ENCODE measurements around the gene ASPHD1. TPM values are rescaled to one million over a fixed set of nuclear protein-coding genes. Genes with fewer than 3 reads are reported as not detected.

The ASPHD1 gene, protein sequence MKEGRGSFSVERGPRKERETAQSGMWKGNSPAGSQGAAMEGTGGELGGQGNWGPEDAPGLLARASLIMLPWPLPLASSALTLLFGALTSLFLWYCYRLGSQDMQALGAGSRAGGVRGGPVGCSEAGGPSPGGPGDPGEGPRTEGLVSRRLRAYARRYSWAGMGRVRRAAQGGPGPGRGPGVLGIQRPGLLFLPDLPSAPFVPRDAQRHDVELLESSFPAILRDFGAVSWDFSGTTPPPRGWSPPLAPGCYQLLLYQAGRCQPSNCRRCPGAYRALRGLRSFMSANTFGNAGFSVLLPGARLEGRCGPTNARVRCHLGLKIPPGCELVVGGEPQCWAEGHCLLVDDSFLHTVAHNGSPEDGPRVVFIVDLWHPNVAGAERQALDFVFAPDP
- 5.3 TPM for polyA plus RNA-seq (2013, experiment 1 of 2)
- 5.9 TPM for polyA plus RNA-seq (2013, experiment 2 of 2)

DNA sequence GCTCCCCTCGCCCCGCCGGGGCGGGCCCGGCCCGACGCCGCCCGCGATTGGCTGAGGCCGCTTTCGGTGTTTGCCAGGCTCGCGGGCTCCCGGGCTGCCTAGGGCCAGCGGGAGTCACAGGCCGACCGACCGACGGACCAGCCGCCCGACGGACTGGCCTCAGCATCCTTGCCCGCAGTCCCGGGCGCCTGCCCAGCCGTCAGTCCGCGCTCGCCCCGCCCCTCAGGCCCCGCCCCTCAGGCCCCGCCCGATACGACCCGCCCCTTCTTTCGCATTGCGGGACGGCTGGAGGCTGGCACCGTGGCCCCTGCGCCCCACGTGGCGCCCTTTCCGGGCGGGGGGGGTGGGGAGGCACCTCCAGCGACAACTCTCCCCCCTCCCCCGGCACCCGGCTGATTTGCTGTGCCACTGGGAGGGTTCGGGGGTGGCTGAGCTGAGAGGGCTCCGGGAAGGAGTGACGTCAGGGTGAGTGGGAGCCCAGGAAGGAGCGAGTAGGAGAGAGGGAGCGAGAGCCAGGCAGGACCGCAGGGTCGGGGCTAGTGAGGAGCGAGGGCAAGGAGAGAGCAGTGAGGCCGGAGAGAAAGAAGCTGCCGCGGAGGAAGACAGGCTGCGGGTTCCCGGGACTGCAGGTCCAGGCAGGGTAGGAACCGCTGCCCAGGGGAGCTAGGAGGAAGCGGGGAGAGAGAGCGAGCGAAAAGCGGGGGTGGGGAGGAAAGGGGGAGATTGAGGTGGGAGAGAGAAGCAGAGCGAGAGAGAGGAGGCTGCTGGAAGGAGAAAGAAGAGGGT is at the start of gene ASPHD1:
Gene ASPHD1, plus strand, starts transcription at position 387 of the 786 bp plus-strand sequence. CDS start 484 bp downstream, outside the sequence.
- 1% methylated on average over 44 of the region's 67 CpGs for WGBS

DNA sequence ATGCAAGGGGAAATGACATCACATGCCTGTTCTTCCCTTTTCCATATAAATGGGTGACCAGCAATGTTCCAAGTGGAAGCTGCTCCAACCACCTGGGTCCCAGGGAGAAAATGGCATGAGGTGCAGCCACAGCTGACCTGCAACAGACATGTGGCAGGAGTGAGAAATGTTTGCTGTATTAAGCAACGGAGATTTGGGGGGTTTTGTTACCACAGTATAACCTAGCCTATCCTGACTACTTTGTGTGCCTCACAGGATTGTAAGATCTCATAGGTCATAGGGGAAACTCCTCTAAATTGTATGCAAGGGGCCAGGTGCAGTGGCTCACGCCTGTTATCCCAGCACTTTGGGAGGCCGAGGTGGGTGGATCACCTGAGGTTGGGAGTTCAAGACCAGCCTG is 49.3 kb upstream of the ASPHD1 start:
- H3K23ac ChIP-seq (ENCODE audit: low read length in 2 of 2), result no peak overlapping the region
- no peak overlapping the region for H3K14ac ChIP-seq (ENCODE audit: low read length in 2 of 2)
- H2AK5ac ChIP-seq (ENCODE audit: low read length, severe bottlenecking), result no peak overlapping the region
- H3K9ac ChIP-seq (ENCODE audit: low read length), result no peak overlapping the region
- H4K91ac ChIP-seq (ENCODE audit: low read length), result no peak overlapping the region
- no peak overlapping the region for H2BK12ac ChIP-seq (ENCODE audit: low read length in 2 of 2)
- no peak overlapping the region for H2BK120ac ChIP-seq (ENCODE audit: low read depth, low read length)
- no peaks in the 10 kb centered on the region for H3K27me3 ChIP-seq (ENCODE audit: control insufficient read depth in 1 of 2, insufficient read depth in 1 of 2, low read length in 2 of 2)
- peaks cover 49% of the 10 kb centered on the region in 2 experiments for H3K36me3 ChIP-seq (ENCODE audit: control insufficient read depth in 1 of 2, insufficient read depth in 2 of 2, low read depth in 1 of 2, low read length in 2 of 2)
- H2AFZ ChIP-seq (ENCODE audit: low read depth, low read length), result no peak overlapping the region
- H3K79me1 ChIP-seq (replicated peaks; ENCODE audit: low read length, poor library complexity, severe bottlenecking), result peaks cover under 1% of the 10 kb centered on the region
- no peak overlapping the region for H3K4me2 ChIP-seq (ENCODE audit: low read length, poor library complexity, severe bottlenecking)
- H3K9me3 ChIP-seq (ENCODE audit: control insufficient read depth, low read length), result no peaks in the 10 kb centered on the region
- H4K8ac ChIP-seq (ENCODE audit: low read length), result no peak overlapping the region
- H2BK15ac ChIP-seq (ENCODE audit: low read depth, poor library complexity, severe bottlenecking), result no peak overlapping the region
- 100% methylated on average over 2 of the region's 3 CpGs for WGBS
- H2BK5ac ChIP-seq (ENCODE audit: low read depth, low read length, poor library complexity, severe bottlenecking), result no peak overlapping the region
- no peak overlapping the region for H3K18ac ChIP-seq (ENCODE audit: low read depth in 1 of 2, low read length in 2 of 2)
- no peak overlapping the region for H3K4ac ChIP-seq (ENCODE audit: low read depth in 1 of 2, low read length in 2 of 2)
- no peak for DNase-seq
- no peaks in the 10 kb centered on the region for H3K4me1 ChIP-seq (ENCODE audit: control insufficient read depth, insufficient read depth, low read depth, low read length)
- H3K27ac ChIP-seq (ENCODE audit: low read length, poor library complexity, severe bottlenecking), result no peak overlapping the region
- no peak overlapping the region for H3K4me3 ChIP-seq (ENCODE audit: insufficient read depth in 1 of 2, low read depth in 1 of 2, low read length in 2 of 2)

More for the DNA sequence above, at the start of gene ASPHD1:
- Histone ChIP-seq H4K8ac (ENCODE audit: low read length) (peak within 1 kb of the TSS; percentile 75), H3K9me3 (ENCODE audit: control insufficient read depth, low read length) (no peaks in the 10 kb centered on the region), H3K27me3 (ENCODE audit: control insufficient read depth in 1 of 2, insufficient read depth in 1 of 2, low read length in 2 of 2) (peaks cover 0 to 32% of the 10 kb centered on the region in 2 experiments), H2AFZ (ENCODE audit: low read depth, low read length) (peak within 1 kb of the TSS; percentile 15), H3K4me3 (ENCODE audit: insufficient read depth in 1 of 2, low read depth in 1 of 2, low read length in 2 of 2) (peak within 1 kb of the TSS; percentile 65 to 83), H2BK120ac (ENCODE audit: low read depth, low read length) (no peak within 1 kb of the TSS), H2BK5ac (ENCODE audit: low read depth, low read length, poor library complexity, severe bottlenecking) (peak within 1 kb of the TSS; percentile 73), H3K79me1 (replicated peaks; ENCODE audit: low read length, poor library complexity, severe bottlenecking) (peaks cover 26% of the 10 kb centered on the region), H3K4me2 (ENCODE audit: low read length, poor library complexity, severe bottlenecking) (peak within 1 kb of the TSS; percentile 96), H2AK5ac (ENCODE audit: low read length, severe bottlenecking) (peak within 1 kb of the TSS; percentile 95), H3K27ac (ENCODE audit: low read length, poor library complexity, severe bottlenecking) (peak within 1 kb of the TSS; percentile 92), H3K14ac (ENCODE audit: low read length in 2 of 2) (peak within 1 kb of the TSS in 1 of 2 experiments; percentile 11), H3K23ac (ENCODE audit: low read length in 2 of 2) (no peak within 1 kb of the TSS), H3K36me3 (ENCODE audit: control insufficient read depth in 1 of 2, insufficient read depth in 2 of 2, low read depth in 1 of 2, low read length in 2 of 2) (peaks cover 0 to 27% of the 10 kb centered on the region in 2 experiments), H3K9ac (ENCODE audit: low read length) (peak within 1 kb of the TSS; percentile 75), H3K4ac (ENCODE audit: low read depth in 1 of 2, low read length in 2 of 2) (peak within 1 kb of the TSS in 1 of 2 experiments; percentile 26), H2BK12ac (ENCODE audit: low read length in 2 of 2) (no peak within 1 kb of the TSS), H4K91ac (ENCODE audit: low read length) (no peak within 1 kb of the TSS), H3K4me1 (ENCODE audit: control insufficient read depth, insufficient read depth, low read depth, low read length) (peaks cover 35% of the 10 kb centered on the region), H2BK15ac (ENCODE audit: low read depth, poor library complexity, severe bottlenecking) (peak within 1 kb of the TSS; percentile 73), H3K18ac (ENCODE audit: low read depth in 1 of 2, low read length in 2 of 2) (peak within 1 kb of the TSS in 1 of 2 experiments; percentile 29)
- DNase-seq, result peak; percentile 90

DNA sequence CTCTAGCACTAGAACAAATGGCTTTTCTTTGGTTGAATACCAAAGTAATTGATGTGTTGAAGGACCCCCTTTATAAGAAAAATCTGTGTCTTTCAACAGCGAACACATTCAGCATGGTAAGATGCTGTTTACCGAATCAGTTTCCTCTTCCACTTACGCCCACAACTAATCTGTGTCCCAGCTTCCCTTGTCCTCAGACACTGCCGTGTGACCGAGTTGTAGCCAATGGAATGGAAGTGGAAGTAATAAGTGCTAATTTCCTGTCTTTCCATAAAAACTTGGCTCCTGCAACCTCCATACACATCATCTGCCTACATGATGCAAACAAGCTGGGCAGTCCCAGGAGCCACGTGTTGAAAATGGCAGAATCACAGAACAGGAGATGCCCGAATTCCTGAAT is 47.6 kb upstream of the ASPHD1 start:
- H3K36me3 ChIP-seq (ENCODE audit: control insufficient read depth in 1 of 2, insufficient read depth in 2 of 2, low read depth in 1 of 2, low read length in 2 of 2), result peaks cover 32 to 33% of the 10 kb centered on the region in 2 experiments
- 60% methylated on average over 5 of the region's 7 CpGs for WGBS
- no peak overlapping the region for H2BK120ac ChIP-seq (ENCODE audit: low read depth, low read length)
- peaks cover 5% of the 10 kb centered on the region for H3K4me1 ChIP-seq (ENCODE audit: control insufficient read depth, insufficient read depth, low read depth, low read length)
- H3K79me1 ChIP-seq (replicated peaks; ENCODE audit: low read length, poor library complexity, severe bottlenecking), result no peaks in the 10 kb centered on the region
- H4K8ac ChIP-seq (ENCODE audit: low read length), result no peak overlapping the region
- H3K18ac ChIP-seq (ENCODE audit: low read depth in 1 of 2, low read length in 2 of 2), result peak overlapping the region in 1 of 2 experiments; percentile 11
- H3K27ac ChIP-seq (ENCODE audit: low read length, poor library complexity, severe bottlenecking), result no peak overlapping the region
- no peak overlapping the region for H2AK5ac ChIP-seq (ENCODE audit: low read length, severe bottlenecking)
- H2BK12ac ChIP-seq (ENCODE audit: low read length in 2 of 2), result no peak overlapping the region
- DNase-seq, result peak; percentile 87
- no peak overlapping the region for H2AFZ ChIP-seq (ENCODE audit: low read depth, low read length)
- H2BK5ac ChIP-seq (ENCODE audit: low read depth, low read length, poor library complexity, severe bottlenecking), result no peak overlapping the region
- H3K4ac ChIP-seq (ENCODE audit: low read depth in 1 of 2, low read length in 2 of 2), result no peak overlapping the region
- H3K4me2 ChIP-seq (ENCODE audit: low read length, poor library complexity, severe bottlenecking), result no peak overlapping the region
- H3K9ac ChIP-seq (ENCODE audit: low read length), result peak overlapping the region; percentile 10
- no peaks in the 10 kb centered on the region for H3K27me3 ChIP-seq (ENCODE audit: control insufficient read depth in 1 of 2, insufficient read depth in 1 of 2, low read length in 2 of 2)
- no peaks in the 10 kb centered on the region for H3K9me3 ChIP-seq (ENCODE audit: control insufficient read depth, low read length)
- no peak overlapping the region for H2BK15ac ChIP-seq (ENCODE audit: low read depth, poor library complexity, severe bottlenecking)
- H3K23ac ChIP-seq (ENCODE audit: low read length in 2 of 2), result no peak overlapping the region
- H4K91ac ChIP-seq (ENCODE audit: low read length), result no peak overlapping the region
- H3K4me3 ChIP-seq (ENCODE audit: insufficient read depth in 1 of 2, low read depth in 1 of 2, low read length in 2 of 2), result no peak overlapping the region
- H3K14ac ChIP-seq (ENCODE audit: low read length in 2 of 2), result no peak overlapping the region

Data from mesenchymal stem cell (in vitro differentiated cells and primary cell).